Heart left ventricle (tissue), 13 donors: Measurements from ENCODE around the gene CD99L2.

Source experiments
- POLR2A ChIP-seq, 2 donors: fragments of 450-650 bp; IDR thresholded peaks; one replicate each; pipeline ENCODE4 v1.6.1; 2017; ENCODE audit warnings: antibody characterized with exemption in 2 of 2, mild to moderate bottlenecking in 2 of 2, moderate library complexity in 2 of 2
- TF ChIP-seq, protein P1 (sequence below), 12 donors: fragments of 200-600 bp; sonication (generic) in 4 of 12; IDR thresholded peaks; one replicate each; pipeline versions ENCODE4 v1.5.0 to v1.8.0; 2018 to 2022; ENCODE audit warnings: antibody characterized with exemption in 12 of 12, mild to moderate bottlenecking in 5 of 12
- donor health status: ischemic (EF 13 %, LVEDD 7.1; RV severe dilation, severe dysfunction).
- donor health status: DM: no; HTN: yes; CAD: no.
- donor health status: DM: no; HTN: no; CAD: no.
- donor health status: ischemic (EF 25% LVEDD 6.9; RV normal size, moderate dysfunction).
- donor health status: ischemic (EF 25% LVEDD 5.7; RV mildly dilated, moderate dysfunction).
- donor health status: ischemic (EF 35%, LVEDD 5.7; RV mildly dilated, moderate dysfunction).
- donor health status: nonischemic (EF 11% LVEDD 7.7; RV severe dilation, severe dysfunction).
- donor health status: DM: yes; HTN: yes; CAD: no.
- donor health status: PGD.
- donor health status: ischemic (EF 29% LVEDD 5.4; RV normal size, mild dysfunction).
- donor health status: nonischemic (EF 23%, LVEDD 6.1; RV moderate dilation, normal function).

DNA sequence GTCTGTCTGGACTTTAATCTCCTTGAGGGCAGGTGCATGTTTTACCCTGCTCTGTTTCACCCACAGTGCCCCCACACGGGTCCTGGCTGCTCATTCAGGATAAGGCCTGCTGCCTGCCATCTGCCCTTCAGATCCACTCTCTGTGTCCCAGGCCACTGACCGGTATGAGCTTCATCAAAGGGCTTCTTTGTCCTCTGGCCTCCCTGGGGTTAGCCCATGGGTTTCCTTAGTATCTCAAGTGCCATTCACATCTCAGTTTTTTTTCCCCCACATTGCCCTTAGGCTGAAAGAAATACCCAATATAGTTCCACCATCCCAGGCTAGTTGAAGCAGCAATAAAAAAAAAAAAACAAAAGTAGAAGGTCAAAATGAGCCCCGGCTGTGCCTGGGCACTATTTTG, 9.3 kb downstream of the CD99L2 start:
- TF ChIP-seq, protein P1, sequence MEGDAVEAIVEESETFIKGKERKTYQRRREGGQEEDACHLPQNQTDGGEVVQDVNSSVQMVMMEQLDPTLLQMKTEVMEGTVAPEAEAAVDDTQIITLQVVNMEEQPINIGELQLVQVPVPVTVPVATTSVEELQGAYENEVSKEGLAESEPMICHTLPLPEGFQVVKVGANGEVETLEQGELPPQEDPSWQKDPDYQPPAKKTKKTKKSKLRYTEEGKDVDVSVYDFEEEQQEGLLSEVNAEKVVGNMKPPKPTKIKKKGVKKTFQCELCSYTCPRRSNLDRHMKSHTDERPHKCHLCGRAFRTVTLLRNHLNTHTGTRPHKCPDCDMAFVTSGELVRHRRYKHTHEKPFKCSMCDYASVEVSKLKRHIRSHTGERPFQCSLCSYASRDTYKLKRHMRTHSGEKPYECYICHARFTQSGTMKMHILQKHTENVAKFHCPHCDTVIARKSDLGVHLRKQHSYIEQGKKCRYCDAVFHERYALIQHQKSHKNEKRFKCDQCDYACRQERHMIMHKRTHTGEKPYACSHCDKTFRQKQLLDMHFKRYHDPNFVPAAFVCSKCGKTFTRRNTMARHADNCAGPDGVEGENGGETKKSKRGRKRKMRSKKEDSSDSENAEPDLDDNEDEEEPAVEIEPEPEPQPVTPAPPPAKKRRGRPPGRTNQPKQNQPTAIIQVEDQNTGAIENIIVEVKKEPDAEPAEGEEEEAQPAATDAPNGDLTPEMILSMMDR (IDR thresholded peaks at IDR 0.05), result no peak
- TF ChIP-seq POLR2A (IDR thresholded peaks at IDR 0.05), result no peak
